Gastroesophageal sphincter (tissue), 4 donors: ENCODE results near the gene UGT1A10. TPM values are rescaled to one million over a fixed set of nuclear protein-coding genes. Genes with fewer than 3 reads are reported as not detected.

Experiments used
- ATAC-seq: fragments of 150-250 bp; one replicate; pipeline ENCODE4 v1.9.1; 2016; ENCODE audit warnings: mild to moderate bottlenecking, moderate library complexity
- H3K27ac ChIP-seq, 4 donors: fragments of 200-600 bp; sonication (generic) in 3 of 4; 1 replicate in 3 of 4; 2 replicates in 1 of 4; pipeline ENCODE4 v1.5.1; 2016 to 2019
- H3K27me3 ChIP-seq: fragments of 200-600 bp; sonication (generic); one replicate; pipeline ENCODE4 v1.5.1; 2019
- H3K36me3 ChIP-seq, 2 donors: fragments of 200-600 bp; sonication (generic); one replicate each; pipeline ENCODE4 v1.5.1; 2019; ENCODE audit warnings: control low read depth in 1 of 2
- H3K4me1 ChIP-seq, 3 donors: fragments of 200-600 bp; sonication (generic); 1 replicate in 2 of 3; 2 replicates in 1 of 3; pipeline ENCODE4 v1.5.1; 2016 to 2019; ENCODE audit warnings: control low read depth in 2 of 3
- H3K4me3 ChIP-seq, 2 donors: fragments of 200-600 bp; sonication (generic); one replicate each; pipeline ENCODE4 v1.5.1; 2019; ENCODE audit warnings: mild to moderate bottlenecking in 1 of 2, moderate library complexity in 1 of 2
- H3K9me3 ChIP-seq, 3 donors: fragments of 200-600 bp; sonication (generic); one replicate each; pipeline ENCODE4 v1.5.1; 2017 to 2019; ENCODE audit warnings: control low read depth in 2 of 3
- EP300 ChIP-seq: sonication (generic); formaldehyde crosslinking; IDR thresholded peaks from one replicate; pipeline ENCODE4 v1.6.1; 2017; ENCODE audit warnings: antibody characterized with exemption, mild to moderate bottlenecking
- POLR2A ChIP-seq, 2 donors: fragments of 450-650 bp; IDR thresholded peaks; one replicate each; pipeline ENCODE4 v1.6.1; 2017; ENCODE audit warnings: antibody characterized with exemption in 2 of 2, mild to moderate bottlenecking in 2 of 2, moderate library complexity in 1 of 2
- POLR2AphosphoS5 ChIP-seq: sonication (generic); formaldehyde crosslinking; IDR thresholded peaks from one replicate; pipeline ENCODE4 v1.6.1; 2017; ENCODE audit warnings: antibody characterized with exemption
- WGBS, 2 donors: methylation state at CpG; one replicate each; pipeline ENCODE4 v1.1.5; 2018; ENCODE audit warnings: low coverage in 1 of 2; 5-methylcytosine and 5-hydroxymethylcytosine counted together
- total RNA-seq, 4 donors: library from RNA; depleted of rRNA; stranded (reverse); fragments of >200 nt; gene quantifications; one replicate each; pipeline ENCODE4 v1.1.0, GENCODE V29; 2016
- TF ChIP-seq, protein P1 (sequence below), 4 experiments: fragments of 200-600 bp in 2 of 4; fragments of 450-650 bp in 2 of 4; sonication (generic) in 1 of 4; IDR thresholded peaks; one replicate each; pipeline ENCODE4 v1.5.1; 2017 to 2019; ENCODE audit warnings: antibody characterized with exemption in 4 of 4, mild to moderate bottlenecking in 2 of 4, moderate library complexity in 2 of 4

UGT1A10 gene
- total RNA-seq, 4 donors from 2014 or later = 0.16 to 1.0 TPM; not detected in 2

DNA sequence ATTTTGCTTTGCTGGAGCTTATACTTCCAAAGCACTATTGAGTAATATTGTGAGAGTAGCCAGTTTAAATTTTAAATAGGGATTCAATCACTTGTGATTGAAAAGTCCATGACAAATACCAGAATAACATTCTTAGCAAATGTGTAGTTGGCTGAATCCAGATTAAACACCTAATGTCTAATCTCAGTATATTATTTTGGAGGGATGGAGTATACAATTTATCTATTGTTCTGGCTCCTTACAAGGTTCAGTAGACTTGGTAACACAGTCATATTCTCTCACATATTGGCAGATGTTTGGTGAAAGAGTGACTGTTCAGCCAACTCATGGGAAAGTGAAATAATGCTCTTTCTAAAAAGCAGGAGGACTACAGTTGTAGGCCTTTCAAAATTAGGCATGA, 37.6 kb downstream of the UGT1A10 start:
- TF ChIP-seq POLR2AphosphoS5 (no peak), POLR2A (IDR thresholded peaks at IDR 0.05) (no peak), EP300 (no peak)
- TF ChIP-seq, protein P1, sequence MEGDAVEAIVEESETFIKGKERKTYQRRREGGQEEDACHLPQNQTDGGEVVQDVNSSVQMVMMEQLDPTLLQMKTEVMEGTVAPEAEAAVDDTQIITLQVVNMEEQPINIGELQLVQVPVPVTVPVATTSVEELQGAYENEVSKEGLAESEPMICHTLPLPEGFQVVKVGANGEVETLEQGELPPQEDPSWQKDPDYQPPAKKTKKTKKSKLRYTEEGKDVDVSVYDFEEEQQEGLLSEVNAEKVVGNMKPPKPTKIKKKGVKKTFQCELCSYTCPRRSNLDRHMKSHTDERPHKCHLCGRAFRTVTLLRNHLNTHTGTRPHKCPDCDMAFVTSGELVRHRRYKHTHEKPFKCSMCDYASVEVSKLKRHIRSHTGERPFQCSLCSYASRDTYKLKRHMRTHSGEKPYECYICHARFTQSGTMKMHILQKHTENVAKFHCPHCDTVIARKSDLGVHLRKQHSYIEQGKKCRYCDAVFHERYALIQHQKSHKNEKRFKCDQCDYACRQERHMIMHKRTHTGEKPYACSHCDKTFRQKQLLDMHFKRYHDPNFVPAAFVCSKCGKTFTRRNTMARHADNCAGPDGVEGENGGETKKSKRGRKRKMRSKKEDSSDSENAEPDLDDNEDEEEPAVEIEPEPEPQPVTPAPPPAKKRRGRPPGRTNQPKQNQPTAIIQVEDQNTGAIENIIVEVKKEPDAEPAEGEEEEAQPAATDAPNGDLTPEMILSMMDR (IDR thresholded peaks at IDR 0.05) = no peak
- no peak for ATAC-seq
- Histone ChIP-seq H3K27ac (no peak overlapping the region), H3K36me3 (no peaks in the 10 kb centered on the region), H3K27me3 (peaks cover 17% of the 10 kb centered on the region), H3K4me3 (no peak overlapping the region), H3K9me3 (no peaks in the 10 kb centered on the region), H3K4me1 (no peaks in the 10 kb centered on the region)

DNA sequence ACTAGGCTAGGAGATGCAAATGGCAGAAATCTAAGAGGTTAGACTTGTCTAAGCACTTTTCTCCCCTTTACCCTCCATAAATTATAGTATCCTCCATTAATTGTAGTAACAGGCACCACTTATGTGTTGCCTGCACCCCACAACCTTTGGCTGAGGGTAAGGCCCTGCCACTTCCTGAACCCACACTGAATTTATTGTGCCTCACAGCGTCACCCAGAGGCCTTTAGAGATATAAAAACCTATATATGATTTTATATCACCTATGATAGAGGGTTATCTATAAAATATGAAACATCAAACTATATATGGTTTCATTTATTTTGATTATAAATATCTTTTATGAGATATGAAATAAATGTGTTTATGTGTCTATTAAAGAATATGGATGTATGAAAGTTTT, 38.1 kb downstream of the UGT1A10 start:
- 50 to 55% methylated on average over 1 of the region's 1 CpG for WGBS, 2 donors
- no peak for ATAC-seq
- Histone ChIP-seq H3K4me1 (no peaks in the 10 kb centered on the region), H3K9me3 (no peaks in the 10 kb centered on the region), H3K27me3 (peaks cover 17% of the 10 kb centered on the region), H3K27ac (no peak overlapping the region), H3K4me3 (no peak overlapping the region), H3K36me3 (no peaks in the 10 kb centered on the region)
- no peak for TF ChIP-seq EP300
- TF ChIP-seq, protein P1 (IDR thresholded peaks at IDR 0.05) = no peak
- no peak for TF ChIP-seq POLR2A (IDR thresholded peaks at IDR 0.05)
- TF ChIP-seq POLR2AphosphoS5 = no peak

DNA sequence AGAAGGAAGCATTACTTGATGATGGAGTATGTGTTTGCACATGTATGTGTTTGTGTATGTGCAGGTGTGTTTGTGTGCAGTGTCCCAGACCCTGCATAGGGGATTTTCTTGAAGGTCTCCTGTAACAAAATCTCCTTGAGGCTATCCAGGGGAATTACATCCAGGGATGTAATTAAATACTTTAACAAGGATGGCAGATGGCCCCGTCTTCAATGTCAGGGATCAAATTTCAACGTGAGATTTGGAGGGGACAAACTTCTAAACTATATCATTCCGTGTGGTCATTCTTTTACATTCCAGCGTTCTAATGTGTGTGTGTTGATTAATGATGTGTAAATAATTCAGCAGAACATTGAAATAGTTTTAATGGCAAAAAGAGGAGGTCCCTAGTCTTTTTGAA, 38.7 kb downstream of the UGT1A10 start:
- Histone ChIP-seq H3K27me3 (peaks cover 12% of the 10 kb centered on the region), H3K4me3 (no peak overlapping the region), H3K9me3 (no peaks in the 10 kb centered on the region), H3K27ac (no peak overlapping the region), H3K36me3 (no peaks in the 10 kb centered on the region), H3K4me1 (no peaks in the 10 kb centered on the region)
- TF ChIP-seq, protein P1 (IDR thresholded peaks at IDR 0.05) = no peak
- TF ChIP-seq EP300 (no peak), POLR2A (IDR thresholded peaks at IDR 0.05) (no peak), POLR2AphosphoS5 (no peak)
- WGBS, 2 donors = 7 to 9% methylated on average over 4 of the region's 4 CpGs
- no peak for ATAC-seq

DNA sequence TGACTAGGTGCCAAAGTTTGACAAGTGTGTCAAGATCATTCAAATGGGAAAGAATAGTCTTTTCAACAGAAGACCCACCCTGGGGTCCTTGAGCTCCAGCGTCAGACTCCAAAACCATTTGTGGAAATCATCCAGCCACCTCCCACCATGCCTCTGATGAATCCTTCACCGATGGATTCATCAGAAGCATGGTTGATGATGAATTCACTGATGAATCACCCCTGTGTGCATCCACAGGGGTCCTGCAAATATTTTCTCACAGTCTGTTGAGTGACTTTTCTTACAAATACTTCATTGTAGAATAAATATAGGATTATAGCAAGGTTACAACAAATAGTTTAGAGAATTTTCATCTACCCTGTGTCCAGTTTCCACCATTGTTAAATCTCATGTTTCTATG, 39.8 kb downstream of the UGT1A10 start:
- Histone ChIP-seq H3K27me3 (peaks cover 11% of the 10 kb centered on the region), H3K4me1 (no peaks in the 10 kb centered on the region), H3K36me3 (no peaks in the 10 kb centered on the region), H3K27ac (no peak overlapping the region), H3K9me3 (no peaks in the 10 kb centered on the region), H3K4me3 (no peak overlapping the region)
- TF ChIP-seq POLR2A (IDR thresholded peaks at IDR 0.05) (no peak), EP300 (no peak), POLR2AphosphoS5 (no peak)
- TF ChIP-seq, protein P1 (IDR thresholded peaks at IDR 0.05) = no peak
- 89 to 92% methylated on average over 2 of the region's 2 CpGs for WGBS, 2 donors
- no peak for ATAC-seq

DNA sequence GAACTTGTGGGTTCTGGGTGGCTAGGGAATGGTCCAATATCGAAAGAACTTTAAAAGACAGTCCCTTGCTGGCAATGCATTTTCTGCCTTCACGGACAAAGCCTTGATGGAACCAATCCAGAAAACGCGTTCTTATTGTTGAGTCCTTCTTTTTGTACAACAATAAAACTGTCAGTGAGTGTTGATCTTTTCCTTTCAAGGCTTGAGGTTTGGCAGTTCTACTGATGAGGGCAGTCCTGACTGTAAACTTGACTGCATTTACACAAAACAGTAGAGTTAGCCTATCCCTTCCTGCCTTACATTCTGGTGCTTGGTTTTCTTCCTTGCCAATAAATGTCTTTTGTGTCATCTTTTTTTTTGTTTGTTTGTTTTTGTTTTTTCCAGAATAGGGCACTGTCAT, 42.9 kb downstream of the UGT1A10 start:
- Histone ChIP-seq H3K4me1 (no peaks in the 10 kb centered on the region), H3K27me3 (peaks cover 5% of the 10 kb centered on the region), H3K9me3 (no peaks in the 10 kb centered on the region), H3K36me3 (no peaks in the 10 kb centered on the region), H3K4me3 (no peak overlapping the region), H3K27ac (no peak overlapping the region)
- ATAC-seq = no peak
- WGBS, 2 donors = 63 to 85% methylated on average over 4 of the region's 4 CpGs
- TF ChIP-seq POLR2AphosphoS5 = no peak
